ENCODE data around the gene PKD2.

GRCh38 chr4:88101165-88101564, 93.7 kb downstream of the PKD2 start:
- TF ChIP-seq CTCF (conservative IDR thresholded peaks at IDR 0.05; ENCODE audit: low read depth, low read length) (no peak), EZH2 (IDR thresholded peaks at IDR 0.05; ENCODE audit: low read length, unreplicated experiment) (no peak)
